Gastrocnemius medialis (tissue), 4 donors: Measurements from ENCODE around the gene LTB4R2. TPM values are rescaled to one million over a fixed set of nuclear protein-coding genes. Genes with fewer than 3 reads are reported as not detected.

ENCODE experiments used
- ATAC-seq, 2 donors: fragments of 150-250 bp; one replicate each; pipeline ENCODE4 v1.9.1; 2016
- DNase-seq, 2 donors: peaks; one replicate each; pipeline ENCODE4 v3.0.0-alpha.2; 2019
- H3K27ac ChIP-seq, 4 donors: fragments of 200-600 bp; sonication (generic); 1 replicate in 1 of 4; 2 replicates in 3 of 4; pipeline ENCODE4 v1.5.1; 2016 to 2018; ENCODE audit warnings: mild to moderate bottlenecking in 2 of 4, moderate library complexity in 1 of 4
- H3K27me3 ChIP-seq, 3 donors: fragments of 200-600 bp; sonication (generic) in 2 of 3; 1 replicate in 1 of 3; 2 replicates in 2 of 3; pipeline versions ENCODE4 v1.5.1 to v1.6.0; 2016 to 2019; ENCODE audit warnings: mild to moderate bottlenecking in 1 of 3, moderate library complexity in 1 of 3
- H3K36me3 ChIP-seq, 2 donors: fragments of 200-600 bp; sonication (generic) in 1 of 2; one replicate each; pipeline ENCODE4 v1.5.1; 2017 to 2018
- H3K4me1 ChIP-seq, 2 donors: fragments of 200-600 bp; sonication (generic) in 1 of 2; one replicate each; pipeline ENCODE4 v1.5.1; 2016 to 2017; ENCODE audit warnings: mild to moderate bottlenecking in 2 of 2
- H3K4me3 ChIP-seq, 4 donors: fragments of 200-600 bp; sonication (generic) in 3 of 4; 1 replicate in 1 of 4; 2 replicates in 3 of 4; pipeline ENCODE4 v1.5.1; 2016 to 2019; ENCODE audit warnings: mild to moderate bottlenecking in 2 of 4
- H3K9me3 ChIP-seq, 3 donors: fragments of 200-600 bp; sonication (generic) in 2 of 3; 1 replicate in 1 of 3; 2 replicates in 2 of 3; pipeline ENCODE4 v1.5.1; 2016 to 2019
- POLR2A ChIP-seq, 2 donors: fragments of 450-650 bp; IDR thresholded peaks; one replicate each; pipeline ENCODE4 v1.6.1; 2017; ENCODE audit warnings: antibody characterized with exemption in 2 of 2, mild to moderate bottlenecking in 2 of 2, moderate library complexity in 2 of 2
- in situ Hi-C, 4 donors: fragments of 200-750 bp; cut with MboI; loops; one replicate each; pipeline versions ENCODE4 v1.15.0 to v1.8.0; 2017; ENCODE audit warnings: low sequenced_read_pairs in 4 of 4
- intact Hi-C: fragments of 100-400 bp; cut with DNase I; formaldehyde crosslinking; loops from one replicate; pipeline ENCODE4 v1.15.1; 2023; ENCODE audit warnings: low total_unique reads
- total RNA-seq, 4 donors: library from RNA; depleted of rRNA; stranded (reverse); fragments of >200 nt; gene quantifications; one replicate each; pipeline versions ENCODE4 v1.1.0 to v1.2.3, GENCODE V29; 2016
- TF ChIP-seq, protein P1 (sequence below), 5 experiments: fragments of 450-650 bp in 3 of 5; fragments of 200-600 bp in 2 of 5; sonication (generic) in 2 of 5; IDR thresholded peaks in 4 of 5; conservative IDR thresholded peaks in 1 of 5; 1 replicate in 4 of 5; 2 replicates in 1 of 5; pipeline ENCODE4 v1.5.1; 2016 to 2019; ENCODE audit warnings: antibody characterized with exemption in 5 of 5, mild to moderate bottlenecking in 3 of 5, moderate library complexity in 3 of 5

Gene LTB4R2
- total RNA-seq, 4 donors from 2014 or later, result 0.39 to 3.3 (median 2.0) TPM

DNA sequence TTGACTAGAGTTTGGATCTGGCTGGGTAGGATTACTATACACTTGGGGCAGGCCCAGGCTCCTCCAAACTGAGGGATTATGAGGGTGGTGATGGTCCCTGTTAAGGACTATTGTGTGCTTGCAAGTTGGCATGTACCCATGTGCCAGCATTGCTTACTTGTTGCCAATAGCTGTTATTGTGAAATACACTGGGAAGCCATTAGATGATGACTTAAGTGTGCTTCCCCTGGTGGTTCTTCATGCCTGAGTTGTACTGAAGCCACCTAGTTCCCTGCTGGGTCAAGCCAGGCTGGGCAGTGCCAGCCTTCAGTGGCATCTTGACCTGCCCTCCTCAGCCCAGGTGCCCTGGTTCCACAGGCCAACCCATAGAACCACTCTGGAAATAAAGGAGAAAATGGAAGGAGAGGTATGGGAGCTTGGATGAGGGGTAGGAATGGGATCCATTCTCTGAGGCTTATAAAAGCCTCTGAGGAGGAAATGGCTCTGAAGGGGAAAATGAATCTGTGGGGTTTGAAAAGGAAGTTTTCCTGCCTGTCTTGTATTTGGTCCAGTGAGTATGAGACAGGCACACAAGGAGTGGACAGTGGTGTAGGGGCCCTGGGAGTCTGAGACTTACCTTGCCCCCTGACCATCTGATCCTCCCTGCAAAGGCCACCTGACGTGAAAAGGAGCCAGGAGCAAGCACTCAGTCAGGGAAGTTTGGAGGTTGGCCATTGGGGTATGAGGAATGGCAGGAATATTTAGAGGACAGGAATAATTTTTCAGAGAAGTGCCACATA, 2.1 kb downstream of the LTB4R2 start:
- H3K27ac ChIP-seq, result peak overlapping the region; percentile 71 to 81 (median 73)
- peaks cover 3 to 6% (median 6%) of the 10 kb centered on the region in 3 donors for H3K27me3 ChIP-seq
- intact Hi-C loops (loop anchor here (1.0 to 5.0 kb wide), 3 partner anchors 41 to 125 kb away; partner anchors contain the start of genes RABGGTA and TINF2), in situ Hi-C loops (no loop called here)
- ATAC-seq, result no peak
- H3K9me3 ChIP-seq, result no peaks in the 10 kb centered on the region
- H3K4me1 ChIP-seq, result peaks cover 12 to 22% of the 10 kb centered on the region in 2 donors
- TF ChIP-seq POLR2A (IDR thresholded peaks at IDR 0.05), result no peak
- TF ChIP-seq, protein P1, sequence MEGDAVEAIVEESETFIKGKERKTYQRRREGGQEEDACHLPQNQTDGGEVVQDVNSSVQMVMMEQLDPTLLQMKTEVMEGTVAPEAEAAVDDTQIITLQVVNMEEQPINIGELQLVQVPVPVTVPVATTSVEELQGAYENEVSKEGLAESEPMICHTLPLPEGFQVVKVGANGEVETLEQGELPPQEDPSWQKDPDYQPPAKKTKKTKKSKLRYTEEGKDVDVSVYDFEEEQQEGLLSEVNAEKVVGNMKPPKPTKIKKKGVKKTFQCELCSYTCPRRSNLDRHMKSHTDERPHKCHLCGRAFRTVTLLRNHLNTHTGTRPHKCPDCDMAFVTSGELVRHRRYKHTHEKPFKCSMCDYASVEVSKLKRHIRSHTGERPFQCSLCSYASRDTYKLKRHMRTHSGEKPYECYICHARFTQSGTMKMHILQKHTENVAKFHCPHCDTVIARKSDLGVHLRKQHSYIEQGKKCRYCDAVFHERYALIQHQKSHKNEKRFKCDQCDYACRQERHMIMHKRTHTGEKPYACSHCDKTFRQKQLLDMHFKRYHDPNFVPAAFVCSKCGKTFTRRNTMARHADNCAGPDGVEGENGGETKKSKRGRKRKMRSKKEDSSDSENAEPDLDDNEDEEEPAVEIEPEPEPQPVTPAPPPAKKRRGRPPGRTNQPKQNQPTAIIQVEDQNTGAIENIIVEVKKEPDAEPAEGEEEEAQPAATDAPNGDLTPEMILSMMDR (IDR thresholded peaks at IDR 0.05 in 4 of 5, conservative IDR thresholded peaks at IDR 0.05 in 1 of 5), result no peak
- peaks cover 0 to 2% of the 10 kb centered on the region in 2 donors for H3K36me3 ChIP-seq
- peak overlapping the region; percentile 51 to 75 (median 55) for H3K4me3 ChIP-seq
- no peak for DNase-seq

DNA sequence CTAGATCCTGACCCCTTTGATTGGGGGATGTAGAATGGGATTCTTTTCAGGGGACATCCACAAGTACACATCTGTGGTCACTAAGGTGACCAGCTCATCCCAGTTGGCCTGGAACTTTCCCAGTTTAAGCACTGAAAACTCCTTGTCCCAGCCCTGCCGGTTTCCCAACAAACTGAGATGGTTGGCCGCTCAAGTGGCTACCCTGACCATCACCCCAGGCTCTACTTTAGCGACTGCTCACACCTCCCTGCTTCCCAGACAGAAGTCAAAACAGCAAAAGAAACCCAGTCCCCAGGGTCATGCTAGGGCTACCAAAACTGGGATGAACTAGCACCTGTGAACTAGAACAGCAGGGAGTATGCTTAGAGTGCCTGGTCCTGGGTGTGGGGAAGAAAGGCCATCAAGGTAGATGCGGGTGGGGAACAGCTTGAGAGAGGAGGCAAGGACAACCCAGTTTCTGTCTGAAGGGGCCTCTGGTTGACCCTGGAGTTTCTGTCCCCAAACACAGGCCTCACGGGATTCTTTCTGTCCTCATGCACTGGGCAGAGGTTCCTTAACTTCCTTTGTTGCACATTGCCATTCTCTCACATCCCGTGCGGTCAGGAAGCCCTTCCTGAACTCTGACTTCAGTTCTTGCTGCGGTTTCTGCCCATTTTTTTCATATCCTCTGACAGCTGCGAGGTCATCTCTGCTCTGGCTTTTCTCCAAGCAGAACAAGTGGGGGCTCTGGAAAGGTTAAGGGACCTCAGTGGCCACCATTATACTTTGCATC, 3.0 kb downstream of the LTB4R2 start:
- H3K4me3 ChIP-seq, result no peak overlapping the region

GRCh38 chr14:24313913-24314312, 4.0 kb downstream of the LTB4R2 start:
- TF ChIP-seq POLR2A (IDR thresholded peaks at IDR 0.05), result no peak
- TF ChIP-seq, protein P1 (IDR thresholded peaks at IDR 0.05 in 4 of 5, conservative IDR thresholded peaks at IDR 0.05 in 1 of 5), result no peak
- H3K4me3 ChIP-seq, result no peak overlapping the region
- intact Hi-C loops (loop anchor here (5.0 kb wide), 1 partner anchor 123 kb away; no protein-coding TSS in a partner anchor), in situ Hi-C loops (no loop called here)
- no peak for ATAC-seq
- peak overlapping the region in 2 of 4 donors; percentile 24 to 74 for H3K27ac ChIP-seq
- no peak for DNase-seq
- peaks cover 12 to 18% of the 10 kb centered on the region in 2 donors for H3K4me1 ChIP-seq
- peaks cover 7 to 25% (median 17%) of the 10 kb centered on the region in 3 donors for H3K27me3 ChIP-seq
- H3K36me3 ChIP-seq, result no peaks in the 10 kb centered on the region
- no peaks in the 10 kb centered on the region for H3K9me3 ChIP-seq

More for the DNA sequence above, 3.0 kb downstream of the LTB4R2 start:
- DNase-seq, result peak in 1 of 2 donors; percentile 37
- peaks cover 3 to 15% (median 15%) of the 10 kb centered on the region in 3 donors for H3K27me3 ChIP-seq
- no peaks in the 10 kb centered on the region for H3K9me3 ChIP-seq
- peak overlapping the region; percentile 71 to 81 (median 73) for H3K27ac ChIP-seq
- in situ Hi-C loops (no loop called here), intact Hi-C loops (loop anchor here (5.0 kb wide), 1 partner anchor 124 kb away; no protein-coding TSS in a partner anchor)
- no peak for ATAC-seq
- H3K36me3 ChIP-seq, result no peaks in the 10 kb centered on the region
- peaks cover 12 to 20% of the 10 kb centered on the region in 2 donors for H3K4me1 ChIP-seq
- TF ChIP-seq, protein P1 (IDR thresholded peaks at IDR 0.05 in 4 of 5, conservative IDR thresholded peaks at IDR 0.05 in 1 of 5), result no peak
- no peak for TF ChIP-seq POLR2A (IDR thresholded peaks at IDR 0.05)

DNA sequence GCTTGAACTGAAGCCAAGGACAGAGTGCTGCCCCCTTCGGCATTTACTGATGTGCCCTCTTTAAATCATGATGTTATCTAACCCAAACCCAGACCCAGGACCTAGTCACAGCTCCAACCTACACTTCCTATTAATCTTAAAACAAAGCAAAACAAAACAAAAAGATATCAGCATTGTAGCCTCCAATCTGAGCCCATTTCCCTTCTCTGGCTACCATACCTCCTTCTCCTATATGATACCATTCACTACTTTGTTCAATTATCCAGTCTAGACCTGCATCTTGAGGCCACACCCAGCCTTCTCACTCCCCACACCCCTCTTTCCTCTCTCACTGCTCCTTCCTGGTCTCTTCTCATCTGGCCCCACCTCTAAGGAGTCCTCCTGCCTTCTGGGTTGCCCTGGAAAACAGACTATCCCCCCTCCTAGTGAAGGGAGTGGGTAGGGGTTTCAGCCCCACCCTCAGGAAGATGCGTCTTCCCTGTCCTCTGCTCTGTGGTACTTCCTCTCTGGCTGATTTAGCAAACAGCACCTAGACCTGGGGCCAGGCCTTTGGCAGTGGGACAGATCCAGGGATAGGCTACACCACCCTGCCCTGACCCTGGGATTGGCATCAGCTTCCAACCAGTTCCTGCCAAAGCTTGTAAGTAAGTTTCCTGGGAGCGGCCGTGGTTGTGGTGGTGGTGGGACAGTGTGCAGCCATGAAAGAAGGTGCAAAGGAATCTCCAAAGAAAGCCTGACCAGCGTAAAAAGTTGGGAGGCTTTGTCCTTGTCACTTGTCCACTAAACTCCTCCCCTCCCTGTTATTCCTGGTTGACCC, 4.6 kb downstream of the LTB4R2 start:
- ATAC-seq (no peak), DNase-seq (no peak)
- Histone ChIP-seq H3K4me1 (peaks cover 11 to 18% of the 10 kb centered on the region in 2 donors), H3K27me3 (peaks cover 11 to 31% (median 20%) of the 10 kb centered on the region in 3 donors), H3K4me3 (no peak overlapping the region), H3K27ac (peak overlapping the region in 2 of 4 donors; percentile 53 to 74), H3K9me3 (no peaks in the 10 kb centered on the region), H3K36me3 (no peaks in the 10 kb centered on the region)
- intact Hi-C loops (loop anchor here (5.0 kb wide), 1 partner anchor 123 kb away; no protein-coding TSS in a partner anchor), in situ Hi-C loops (no loop called here)
- TF ChIP-seq, protein P1 (IDR thresholded peaks at IDR 0.05 in 4 of 5, conservative IDR thresholded peaks at IDR 0.05 in 1 of 5), result no peak
- TF ChIP-seq POLR2A (IDR thresholded peaks at IDR 0.05), result no peak
